ENCODE data around the gene FAM163B.

DNA sequence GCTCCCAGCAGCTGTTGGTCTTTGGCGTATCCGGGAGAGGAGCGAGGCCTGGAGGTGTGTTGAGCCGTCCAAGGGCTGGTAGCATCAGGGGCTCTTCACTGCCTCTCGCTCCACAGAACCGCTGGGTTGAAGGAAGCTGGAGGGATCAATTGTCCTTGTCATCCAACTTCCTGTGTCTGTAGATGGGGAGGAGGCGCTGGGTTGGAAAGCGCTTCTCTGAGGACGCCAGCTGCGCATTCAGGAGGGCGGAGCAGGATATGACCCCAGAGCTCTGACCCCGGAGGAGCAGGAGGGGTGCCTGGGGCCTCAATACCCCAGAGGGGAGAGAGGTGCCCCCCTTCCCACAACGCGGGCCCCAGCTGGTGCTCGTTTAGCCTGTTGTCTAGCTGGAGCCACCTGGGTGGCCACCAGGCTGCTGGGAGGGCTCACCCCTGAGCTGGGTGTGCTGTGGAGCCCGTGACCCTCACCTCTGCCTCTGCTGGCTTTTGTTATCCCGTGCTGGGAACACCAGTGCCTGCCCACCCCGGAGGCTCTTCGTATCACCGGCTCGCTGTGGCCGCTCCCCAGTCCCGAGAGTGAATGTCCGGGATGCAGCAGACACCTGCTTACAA is 25.0 kb upstream of the FAM163B start:
- TF ChIP-seq, protein P1, sequence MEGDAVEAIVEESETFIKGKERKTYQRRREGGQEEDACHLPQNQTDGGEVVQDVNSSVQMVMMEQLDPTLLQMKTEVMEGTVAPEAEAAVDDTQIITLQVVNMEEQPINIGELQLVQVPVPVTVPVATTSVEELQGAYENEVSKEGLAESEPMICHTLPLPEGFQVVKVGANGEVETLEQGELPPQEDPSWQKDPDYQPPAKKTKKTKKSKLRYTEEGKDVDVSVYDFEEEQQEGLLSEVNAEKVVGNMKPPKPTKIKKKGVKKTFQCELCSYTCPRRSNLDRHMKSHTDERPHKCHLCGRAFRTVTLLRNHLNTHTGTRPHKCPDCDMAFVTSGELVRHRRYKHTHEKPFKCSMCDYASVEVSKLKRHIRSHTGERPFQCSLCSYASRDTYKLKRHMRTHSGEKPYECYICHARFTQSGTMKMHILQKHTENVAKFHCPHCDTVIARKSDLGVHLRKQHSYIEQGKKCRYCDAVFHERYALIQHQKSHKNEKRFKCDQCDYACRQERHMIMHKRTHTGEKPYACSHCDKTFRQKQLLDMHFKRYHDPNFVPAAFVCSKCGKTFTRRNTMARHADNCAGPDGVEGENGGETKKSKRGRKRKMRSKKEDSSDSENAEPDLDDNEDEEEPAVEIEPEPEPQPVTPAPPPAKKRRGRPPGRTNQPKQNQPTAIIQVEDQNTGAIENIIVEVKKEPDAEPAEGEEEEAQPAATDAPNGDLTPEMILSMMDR (IDR thresholded peaks at IDR 0.05; ENCODE audit: extremely low read depth in 1 of 2, insufficient read depth in 1 of 2, low read depth in 1 of 2, low read length in 2 of 2), result no peak
- TF ChIP-seq EZH2 (IDR thresholded peaks at IDR 0.05; ENCODE audit: borderline replicate concordance, low read depth, low read length, severe bottlenecking) (no peak), POLR2A (IDR thresholded peaks at IDR 0.05; ENCODE audit: low read depth, low read length) (no peak), MYC (IDR thresholded peaks at IDR 0.05; ENCODE audit: low read depth, low read length) (no peak), FOS (IDR thresholded peaks at IDR 0.05; ENCODE audit: borderline replicate concordance, insufficient read depth, low read length) (no peak), POLR2AphosphoS5 (IDR thresholded peaks at IDR 0.05; ENCODE audit: insufficient read depth, low read depth, low read length) (no peak)

Measured in endothelial cell of umbilical vein (primary cell).